GM21529 (cell line): Measurements from ENCODE around the gene TMEM151B.
A peak's percentile ranks its signal among the peaks of the same experiment; 100 is the strongest.
"Not testable (repeated sequence)": the region's sequence is repeated elsewhere in the genome, so short reads cannot be mapped to it uniquely, and the experiment has no call there.

Experiments
- ATAC-seq: cut with Tn5 transposase; IDR thresholded peaks from one replicate; pipeline ENCODE4 v1.9.1; 2021; ENCODE audit not compliant: unreplicated experiment

The TMEM151B gene

DNA sequence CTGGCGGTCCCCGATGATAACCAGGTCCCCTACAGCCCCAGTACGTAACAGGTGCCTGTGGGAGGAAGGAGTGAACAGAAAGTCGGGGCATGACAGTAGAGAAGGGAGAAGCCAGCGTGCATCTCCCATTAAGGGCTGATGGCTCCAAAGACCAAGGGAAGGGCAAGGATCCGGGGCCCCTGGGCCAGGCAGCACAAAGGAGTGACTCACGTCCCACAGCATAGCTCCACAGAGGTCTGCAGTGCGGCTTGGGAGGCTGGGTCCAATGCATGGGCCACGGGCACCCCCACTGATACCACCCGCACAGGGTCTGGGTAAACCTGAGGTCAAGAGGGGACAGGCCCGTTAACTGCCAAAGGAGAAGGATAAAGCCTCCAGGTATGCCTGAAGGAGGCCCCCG, 32.6 kb downstream of the TMEM151B start:
- no peak for ATAC-seq

DNA sequence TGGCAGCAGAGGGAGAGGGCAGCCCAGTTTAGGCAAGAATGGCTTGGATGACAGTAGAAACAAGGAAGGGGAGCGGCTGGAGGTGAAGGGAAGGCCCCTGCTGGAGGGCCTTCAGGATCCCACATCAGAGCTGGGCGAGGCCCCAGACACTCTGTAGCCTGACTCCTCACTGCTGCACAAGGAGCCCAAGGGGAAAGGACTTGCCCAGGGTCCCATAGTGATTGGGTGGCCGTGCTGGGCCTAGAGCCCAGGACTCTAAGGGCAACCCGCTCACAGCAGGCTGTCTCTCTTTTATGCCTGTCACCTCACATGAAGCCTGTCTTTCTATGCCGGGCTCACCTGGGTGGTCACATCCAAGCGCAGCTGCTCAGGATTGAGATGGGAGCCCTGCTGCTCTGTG, 33.6 kb downstream of the TMEM151B start:
- no peak for ATAC-seq

DNA sequence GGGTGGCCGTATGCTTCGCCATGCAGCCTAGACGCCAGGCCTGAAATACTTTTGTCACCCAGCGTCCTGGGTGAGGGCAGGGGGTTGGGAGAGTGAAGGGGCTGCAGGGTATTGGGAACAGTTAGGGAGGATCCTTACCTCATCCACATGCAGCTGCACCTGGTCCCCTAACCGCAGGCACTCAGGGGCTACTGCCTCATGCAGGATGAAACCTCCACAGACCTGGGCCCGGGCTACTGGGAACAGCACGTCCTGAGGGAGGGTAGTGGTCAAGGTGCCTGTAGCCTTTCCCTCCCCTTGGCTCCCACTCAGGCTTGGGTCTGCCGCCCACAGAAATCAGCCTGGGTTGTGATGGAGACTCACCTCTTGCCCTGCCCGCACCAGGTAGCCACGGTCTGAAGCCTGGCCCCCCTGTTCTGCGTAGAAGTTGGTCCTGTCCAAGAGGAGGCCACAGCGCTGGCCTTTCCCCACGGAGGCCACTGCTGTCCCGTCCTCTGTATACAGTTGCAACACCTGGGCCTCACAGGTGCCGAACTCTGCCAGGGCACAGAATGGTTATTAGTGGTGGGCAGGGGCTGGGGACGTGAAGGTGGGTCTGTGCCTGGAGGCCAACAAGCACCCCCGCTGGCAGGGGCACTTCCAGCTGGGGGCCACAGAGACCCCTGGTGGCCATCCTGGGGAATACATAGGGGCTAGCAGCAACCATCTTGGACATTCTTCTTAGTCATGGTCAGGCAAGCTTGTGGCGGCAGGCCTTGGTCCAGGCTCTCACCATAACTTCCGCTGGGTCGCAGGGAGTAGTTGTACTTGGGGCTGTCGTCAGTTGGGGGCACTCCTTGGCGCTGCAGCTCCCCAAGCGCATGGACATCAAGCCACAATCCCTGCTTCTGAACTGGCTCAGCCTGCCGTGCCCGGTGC, 34.3 kb downstream of the TMEM151B start:
- no peak for ATAC-seq

DNA sequence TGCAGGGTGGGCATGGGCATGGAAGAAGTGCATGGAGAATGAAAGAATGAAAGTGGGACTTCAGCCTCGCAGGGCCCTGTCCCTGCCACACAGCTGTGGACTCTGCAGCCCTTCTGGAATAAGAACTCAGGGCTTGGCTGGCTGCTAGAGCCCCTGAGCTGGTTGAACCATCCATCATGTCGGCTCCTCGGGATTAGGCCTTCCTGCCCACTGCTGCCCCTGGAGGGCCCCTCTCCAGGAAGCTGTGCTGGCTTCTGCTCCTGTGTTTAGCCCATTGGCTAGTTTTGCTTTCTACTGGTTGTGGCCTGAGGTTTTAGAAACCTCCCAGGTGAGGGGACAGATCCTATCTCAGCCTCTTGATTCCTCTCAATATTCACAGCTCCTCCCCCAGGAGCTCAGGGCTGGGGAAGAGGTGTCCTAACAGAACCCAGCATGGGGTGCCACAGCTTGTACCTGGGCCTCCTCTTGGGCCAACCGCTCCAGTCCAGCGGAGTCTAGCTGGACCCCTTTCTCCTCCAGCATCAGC, 35.0 kb downstream of the TMEM151B start:
- ATAC-seq, result no peak

DNA sequence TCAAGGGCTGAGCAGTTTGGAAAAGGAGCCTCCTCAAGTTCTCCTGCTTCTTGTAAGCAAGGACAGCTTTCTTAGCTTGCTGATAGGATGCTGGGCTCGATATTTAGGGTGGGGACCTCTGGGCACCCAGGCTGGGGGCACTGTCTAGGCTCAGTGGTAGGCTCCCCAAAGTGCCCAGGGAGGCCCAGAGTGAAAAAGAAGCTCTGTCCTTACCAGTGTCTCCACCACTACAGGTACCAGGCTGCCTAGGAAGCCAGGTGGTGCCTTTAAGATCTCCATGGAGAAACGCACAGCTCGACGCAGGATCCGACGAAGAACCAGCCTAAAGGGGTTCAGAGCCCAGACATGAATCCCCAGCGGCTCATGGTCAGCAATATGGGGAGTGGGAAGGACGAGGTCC, 36.5 kb downstream of the TMEM151B start:
- ATAC-seq, result no peak

DNA sequence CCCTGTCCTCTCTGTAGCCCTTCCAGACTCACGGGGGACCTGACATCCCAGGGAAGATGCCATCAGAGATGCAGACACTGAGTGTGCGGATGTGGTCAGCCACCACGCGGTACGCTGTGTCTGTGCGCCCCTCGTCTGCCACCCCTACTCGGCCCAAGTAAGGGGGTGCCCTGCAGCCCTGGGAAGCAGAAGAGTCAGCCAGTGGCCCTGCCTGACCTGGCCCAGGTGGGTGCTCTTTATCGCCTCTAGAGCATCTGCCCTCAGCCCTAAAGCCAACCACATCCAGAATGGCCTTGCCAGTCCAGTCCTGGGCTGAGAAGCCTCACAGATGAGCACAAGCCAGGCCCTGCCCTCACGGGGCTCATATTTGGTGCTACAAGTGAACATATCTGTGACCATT, 37.0 kb downstream of the TMEM151B start:
- ATAC-seq, result no peak

DNA sequence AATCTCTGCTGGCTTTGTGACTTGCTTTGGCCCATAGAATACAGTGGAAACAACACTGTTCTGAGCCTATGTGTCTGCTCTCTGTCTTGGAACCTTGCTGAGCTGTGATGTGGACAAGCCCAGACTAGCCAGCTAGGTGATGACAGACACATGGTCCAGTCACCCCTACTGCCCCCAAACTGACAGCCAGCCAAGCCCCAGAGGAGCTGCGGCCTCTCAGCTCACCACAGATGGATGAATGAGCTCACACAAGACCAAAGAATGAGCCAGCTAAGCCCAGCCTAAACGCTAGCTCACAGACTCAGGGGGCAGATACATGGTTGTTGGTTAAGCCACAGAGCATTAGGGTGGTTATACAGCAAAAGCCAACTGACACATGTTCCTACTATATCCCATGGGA, 38.8 kb downstream of the TMEM151B start:
- ATAC-seq, result no peak

DNA sequence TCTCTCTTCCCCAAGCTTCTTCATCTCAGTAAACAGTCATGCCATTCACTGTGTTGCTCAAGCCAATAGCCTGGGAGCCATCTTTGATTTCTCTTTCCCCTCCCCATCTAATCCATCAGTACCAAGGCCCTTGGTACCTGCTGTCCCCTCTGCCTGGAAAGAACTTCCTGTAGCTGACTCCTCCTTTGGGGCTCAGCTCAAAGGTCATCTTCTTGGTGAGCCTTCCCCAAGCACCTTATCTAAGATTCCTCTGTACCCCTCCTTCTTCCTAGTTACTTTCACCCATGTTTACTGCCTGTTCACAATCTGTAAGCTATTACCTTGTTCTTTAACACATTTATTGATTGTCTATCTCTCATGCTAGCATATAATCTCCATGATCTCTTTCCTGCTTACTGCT, 39.4 kb downstream of the TMEM151B start:
- no peak for ATAC-seq

DNA sequence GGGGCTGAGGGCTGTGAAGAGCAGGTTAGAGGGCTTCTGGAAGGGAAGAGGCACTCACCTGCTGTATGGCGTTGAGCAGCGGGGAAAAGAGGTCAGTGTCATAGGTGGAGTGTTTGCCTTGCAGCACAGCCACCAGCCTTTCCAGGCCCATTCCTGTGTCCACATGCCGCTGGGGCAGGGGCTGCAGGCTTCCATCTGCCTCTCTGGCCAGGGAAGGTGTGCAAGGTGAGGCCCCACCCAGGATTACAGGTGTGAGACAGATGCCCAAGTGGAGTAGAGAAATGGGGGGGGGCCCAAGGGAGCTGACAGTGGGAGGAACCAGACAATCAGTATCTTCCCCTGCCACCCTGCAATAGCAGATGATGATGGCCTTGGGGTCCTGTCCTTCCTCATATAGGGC, 40.0 kb downstream of the TMEM151B start:
- ATAC-seq, result no peak

DNA sequence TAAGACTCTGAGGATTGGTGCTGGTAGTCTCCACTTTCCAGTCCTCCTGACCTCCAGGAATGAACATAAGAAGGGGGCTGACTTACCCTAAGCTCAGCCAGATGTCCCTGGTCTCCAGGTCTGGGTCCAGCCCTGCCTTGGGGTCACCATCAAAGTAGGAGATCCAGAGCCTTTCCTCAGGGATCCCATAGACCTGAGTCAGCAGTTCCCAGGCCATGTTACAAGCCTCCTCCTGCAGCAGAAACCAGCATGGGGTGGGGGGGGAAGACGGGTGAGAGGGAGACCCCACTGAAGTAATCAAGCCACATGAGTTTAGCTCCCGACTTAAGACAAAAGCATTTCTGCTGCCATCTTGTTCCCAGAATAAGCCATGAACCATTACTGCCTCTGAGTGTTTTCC, 41.1 kb downstream of the TMEM151B start:
- ATAC-seq, result no peak

DNA sequence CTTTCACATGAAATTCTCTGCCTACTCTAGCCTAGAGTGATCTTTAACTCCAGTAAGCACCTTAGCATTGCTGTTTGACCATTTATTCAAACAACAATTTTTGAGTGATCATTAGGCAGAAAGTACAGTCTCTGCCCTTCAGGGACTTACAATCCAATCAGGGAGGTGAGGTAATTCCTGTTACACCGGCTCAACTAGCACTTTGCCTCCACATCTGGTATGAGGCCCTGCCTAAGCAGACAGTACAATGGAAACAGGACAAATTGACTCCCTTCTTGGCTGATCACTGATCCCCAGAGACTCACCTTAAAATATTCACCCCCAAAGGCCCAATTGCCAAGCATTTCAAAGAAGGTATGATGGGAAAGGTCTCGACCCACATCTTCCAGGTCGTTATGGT, 41.5 kb downstream of the TMEM151B start:
- ATAC-seq, result no peak

DNA sequence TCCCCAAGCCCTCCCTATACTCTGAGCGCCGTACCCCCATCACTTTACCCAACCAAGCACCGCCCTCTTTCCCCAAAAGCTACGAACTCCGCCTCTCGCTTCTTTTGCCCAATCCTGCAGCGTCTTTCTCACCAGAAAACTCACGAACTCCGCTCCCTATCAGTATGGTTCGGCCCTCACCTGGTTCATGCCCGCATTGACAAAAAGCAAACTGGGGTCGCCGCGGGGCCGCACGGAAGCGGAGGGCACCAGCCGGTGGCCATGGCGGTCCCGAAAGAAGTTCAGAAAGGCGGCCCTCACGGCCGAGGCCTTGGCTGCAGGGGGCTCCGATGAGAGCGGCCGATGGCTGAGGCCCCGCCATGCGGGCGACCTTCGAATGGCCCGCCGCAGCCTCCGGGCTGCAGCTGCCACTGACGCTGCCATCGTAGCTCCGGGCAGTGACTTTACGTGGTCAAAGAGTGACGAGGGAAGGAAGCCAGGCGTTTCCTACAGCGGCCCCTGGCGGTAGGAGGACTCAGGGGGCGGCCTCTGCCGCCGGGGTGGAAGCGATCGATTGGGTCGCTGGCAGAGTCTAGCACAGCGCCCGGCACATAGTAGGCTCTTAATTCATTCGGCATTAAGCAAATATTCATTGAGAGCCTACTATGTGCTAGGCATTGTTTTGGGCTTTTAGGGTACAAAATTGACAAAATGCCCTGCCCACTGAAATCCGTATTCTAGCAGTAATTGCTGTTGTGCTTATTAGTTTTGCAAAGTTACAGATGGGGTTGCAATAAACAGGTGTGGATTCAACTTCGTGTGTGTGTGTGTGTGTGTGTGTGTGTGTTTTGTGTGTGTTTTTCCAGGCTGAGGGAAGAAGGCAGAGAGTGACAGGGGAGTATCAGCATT, 42.9 kb downstream of the TMEM151B start, which contains the start of gene AARS2:
Gene AARS2, minus strand, starts transcription at position 447 of the 888 bp plus-strand sequence. Its CDS starts 24 bp downstream, at position 423.
- peak; percentile 93 for ATAC-seq

DNA sequence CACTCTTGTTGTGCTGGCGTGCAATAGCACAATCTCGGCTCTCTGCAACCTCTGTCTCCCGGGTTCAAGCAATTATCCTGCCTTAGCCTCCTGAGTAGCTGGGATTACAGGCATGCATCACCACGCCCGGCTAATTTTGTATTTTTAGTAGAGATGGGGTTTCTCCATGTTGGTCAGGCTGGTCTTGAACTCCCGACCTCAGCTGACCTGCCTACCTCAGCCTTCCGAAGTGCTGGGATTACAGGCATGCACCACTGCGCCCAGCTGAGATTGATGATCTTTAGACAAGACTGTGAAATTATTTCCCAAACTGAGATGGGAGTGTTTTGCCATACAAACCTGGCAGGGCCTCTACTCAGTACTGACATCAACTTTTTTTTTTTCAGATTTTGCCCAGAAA, 44.4 kb downstream of the TMEM151B start:
- ATAC-seq, result not testable (repeated sequence)

DNA sequence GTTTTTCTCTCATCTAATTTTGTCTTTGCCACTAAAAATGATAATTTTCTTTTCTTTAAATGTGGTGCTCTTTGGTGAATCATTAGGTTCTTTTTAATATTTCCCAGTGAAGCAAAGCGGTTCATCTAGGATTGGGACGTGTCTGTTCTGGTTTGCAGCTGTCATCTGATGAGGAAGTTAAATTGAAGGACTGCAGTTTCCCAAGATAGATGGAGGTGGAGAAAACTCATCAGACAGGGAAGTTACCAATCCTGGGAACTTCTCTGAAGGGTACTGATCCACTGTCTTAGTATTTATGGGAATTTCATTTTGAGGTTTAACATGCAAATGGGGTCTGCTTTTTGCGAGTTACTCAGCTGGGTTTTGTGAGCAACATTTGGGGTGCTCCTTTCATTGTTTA, 45.3 kb downstream of the TMEM151B start:
- no peak for ATAC-seq

DNA sequence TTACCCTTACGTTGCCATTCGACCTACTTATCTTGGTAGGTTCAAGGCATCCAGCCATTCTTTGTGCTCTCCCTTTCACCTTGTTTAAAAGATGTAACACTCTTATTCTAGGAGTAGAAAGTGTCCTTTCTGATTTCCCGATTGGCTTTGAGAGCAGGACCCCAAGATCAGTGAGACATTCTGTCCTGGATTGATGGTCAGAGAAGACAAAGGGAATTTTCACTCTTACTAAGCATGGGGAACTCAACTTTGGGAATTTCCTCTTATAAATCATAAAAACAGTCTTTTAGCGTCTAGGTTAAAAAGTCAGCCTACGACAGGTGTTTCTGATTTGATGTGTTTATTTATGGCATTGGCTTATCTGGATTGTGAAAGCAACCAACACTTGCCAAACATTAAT, 45.7 kb downstream of the TMEM151B start:
- ATAC-seq, result no peak

DNA sequence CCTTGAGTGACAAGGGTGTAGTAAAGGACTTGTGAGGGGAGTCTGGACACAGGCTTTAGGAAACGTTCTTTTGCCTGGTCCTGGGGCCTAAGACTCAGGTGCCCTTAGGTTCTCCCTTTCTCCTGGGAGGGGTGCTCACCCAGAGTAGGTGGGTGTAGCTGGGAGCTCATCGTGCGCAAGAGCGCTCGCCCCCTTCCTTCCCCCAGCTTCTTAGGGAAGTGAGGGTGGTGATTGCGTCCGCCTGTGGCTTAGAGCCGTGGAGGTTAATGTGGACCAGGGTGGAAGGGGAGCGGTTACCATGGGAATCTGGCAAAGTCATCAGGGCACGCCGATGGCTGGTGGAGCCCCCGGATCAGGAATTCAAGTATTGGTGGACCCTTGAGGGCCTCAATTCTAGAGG, 46.2 kb downstream of the TMEM151B start:
- ATAC-seq, result no peak

DNA sequence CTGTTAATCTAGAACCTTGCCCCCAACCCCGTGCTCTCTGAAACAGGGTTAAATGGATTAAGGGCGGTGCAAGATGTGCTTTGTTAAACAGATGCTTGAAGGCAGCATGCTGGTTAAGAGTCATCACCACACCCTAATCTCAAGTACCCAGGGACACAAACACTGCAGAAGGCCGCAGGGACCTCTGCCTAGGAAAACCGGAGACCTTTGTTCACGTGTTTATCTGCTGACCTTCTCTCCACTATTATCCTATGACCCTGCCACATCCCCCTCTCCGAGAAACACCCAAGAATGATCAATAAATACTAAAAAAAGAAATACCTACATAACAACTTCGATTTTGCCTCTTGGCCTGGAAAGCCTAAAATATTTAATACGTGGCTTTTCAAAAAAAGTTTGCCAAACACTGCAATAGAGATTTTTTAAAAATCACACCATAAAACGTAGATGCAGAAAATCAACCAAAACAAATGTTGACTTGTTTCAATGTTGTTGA, 46.9 kb downstream of the TMEM151B start:
- ATAC-seq, result not testable (repeated sequence)

DNA sequence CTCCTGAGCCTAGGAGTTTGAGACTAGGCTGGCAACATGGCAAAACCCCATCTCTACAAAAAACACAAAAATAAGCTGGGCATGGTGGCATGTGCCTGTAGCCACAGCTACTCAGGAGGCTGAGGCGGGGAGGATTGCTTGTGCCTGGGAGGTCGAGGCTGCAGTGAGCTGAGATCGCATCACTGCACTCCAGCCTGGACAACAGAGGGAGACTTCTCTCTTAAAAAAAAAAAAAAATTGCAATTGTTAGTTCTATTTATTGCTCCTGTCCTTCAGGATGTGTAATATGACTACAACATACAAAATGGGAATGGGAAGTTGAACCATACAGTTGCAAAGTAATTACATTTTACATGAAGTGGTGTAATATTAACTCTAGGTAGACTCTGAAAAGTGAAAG, 51.0 kb downstream of the TMEM151B start:
- ATAC-seq, result no peak

DNA sequence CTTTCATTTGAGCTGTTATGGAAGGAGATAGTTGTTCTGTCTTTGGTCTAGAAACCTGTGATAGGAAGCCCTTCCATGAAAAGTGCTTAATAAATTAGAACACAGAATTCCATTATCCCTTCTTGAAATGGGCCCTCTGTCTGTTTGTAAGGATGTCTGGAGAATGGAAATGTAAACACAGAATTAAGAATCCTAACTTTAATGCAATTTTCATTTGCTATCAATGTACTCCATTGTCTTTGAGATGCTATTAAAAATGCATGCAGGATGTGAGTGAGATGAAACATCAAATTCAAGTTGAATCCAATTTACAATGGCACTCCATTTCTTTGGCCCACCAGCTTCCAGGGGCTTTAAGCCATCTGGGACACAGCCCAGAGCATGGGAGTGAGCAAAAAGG, 56.8 kb downstream of the TMEM151B start:
- ATAC-seq, result no peak

DNA sequence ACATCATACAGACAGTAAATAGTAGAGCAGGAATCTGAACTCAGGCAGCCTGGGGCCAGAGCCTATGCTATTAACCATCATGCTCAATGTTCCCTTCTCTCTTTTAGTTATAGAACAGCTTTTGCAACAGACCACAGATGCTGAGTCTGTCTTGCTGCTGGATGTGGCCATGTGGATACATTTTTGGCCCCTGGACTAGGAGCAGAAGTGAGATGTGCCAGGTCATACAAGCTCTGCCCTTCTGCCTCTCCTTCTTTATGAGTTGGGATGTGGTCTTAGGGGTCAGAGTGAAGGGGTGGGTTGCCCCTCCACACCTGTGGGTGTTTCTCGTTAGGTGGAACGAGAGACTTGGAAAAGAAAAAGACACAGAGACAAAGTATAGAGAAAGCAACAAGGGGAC, 57.5 kb downstream of the TMEM151B start:
- ATAC-seq, result no peak

DNA sequence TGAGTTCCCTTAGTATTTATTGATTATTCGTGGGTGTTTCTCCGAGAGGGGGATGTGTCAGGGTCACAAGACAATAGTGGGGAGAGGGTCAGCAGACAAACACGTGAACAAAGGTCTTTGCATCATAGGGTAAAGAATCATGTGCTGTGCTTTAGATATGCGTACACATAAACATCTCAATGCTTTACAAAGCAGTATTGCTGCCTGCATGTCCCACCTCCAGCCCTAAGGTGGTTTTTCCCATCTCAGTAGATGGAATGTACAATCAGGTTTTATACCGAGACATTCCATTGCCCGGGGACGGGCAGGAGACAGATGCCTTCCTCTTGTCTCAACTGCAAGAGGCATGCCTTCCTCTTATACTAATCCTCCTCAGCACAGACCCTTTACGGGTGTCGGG, 58.0 kb downstream of the TMEM151B start:
- ATAC-seq, result not testable (repeated sequence)
